Smooth muscle cell (in vitro differentiated cells): ENCODE data around the gene PTPDC1. TPM values are rescaled to one million over a fixed set of nuclear protein-coding genes. Genes with fewer than 3 reads are reported as not detected.

Experiments used
- DNase-seq: peaks from one replicate; lab custom pipeline; 2025; ENCODE audit not compliant: unreplicated experiment; lab: John Stamatoyannopoulos, UW
- H2AFZ ChIP-seq: fragments of 200-600 bp; sonication (generic); 2 replicates; pipeline ENCODE4 v1.6.0; 2016; ENCODE audit warnings: antibody characterized with exemption, low read depth, mild to moderate bottlenecking
- H3F3A ChIP-seq: fragments of 200-600 bp; sonication (generic); 2 replicates; pipeline ENCODE4 v1.6.0; 2017; ENCODE audit warnings: antibody characterized with exemption, low read depth
- H3K27ac ChIP-seq: fragments of 200-600 bp; sonication (generic); 2 replicates; pipeline ENCODE4 v1.5.1; 2016; ENCODE audit warnings: low read depth, mild to moderate bottlenecking
- H3K27me3 ChIP-seq: fragments of 200-600 bp; sonication (generic); 2 replicates; pipeline ENCODE4 v1.6.1; 2016; ENCODE audit warnings: low read depth, mild to moderate bottlenecking
- H3K36me3 ChIP-seq: fragments of 200-600 bp; sonication (generic); 2 replicates; pipeline ENCODE4 v1.5.1; 2016; ENCODE audit warnings: low read depth
- H3K4me1 ChIP-seq: fragments of 200-600 bp; sonication (generic); 2 replicates; pipeline ENCODE4 v1.5.1; 2016; ENCODE audit warnings: low read depth
- H3K4me2 ChIP-seq: fragments of 200-600 bp; sonication (generic); 2 replicates; pipeline ENCODE4 v1.6.0; 2016; ENCODE audit warnings: mild to moderate bottlenecking
- H3K4me3 ChIP-seq: fragments of 200-600 bp; sonication (generic); 2 replicates; pipeline ENCODE4 v1.5.1; 2016; ENCODE audit warnings: mild to moderate bottlenecking
- H3K79me2 ChIP-seq: fragments of 200-600 bp; sonication (generic); 2 replicates; pipeline ENCODE4 v1.6.0; 2016; ENCODE audit warnings: low read depth, mild to moderate bottlenecking
- H3K9ac ChIP-seq: fragments of 200-600 bp; sonication (generic); 2 replicates; pipeline ENCODE4 v1.6.0; 2016; ENCODE audit warnings: low read depth
- H3K9me3 ChIP-seq: fragments of 200-600 bp; sonication (generic); replicated peaks from 2 replicates; pipeline ENCODE4 v1.5.1; 2016; ENCODE audit warnings: low read depth
- H4K20me1 ChIP-seq: fragments of 200-600 bp; sonication (generic); 2 replicates; pipeline ENCODE4 v1.6.0; 2016; ENCODE audit warnings: low read depth
- WGBS: methylation state at CpG from one replicate; pipeline ENCODE4 v1.1.7; 2016; ENCODE audit warnings: low lambda C conversion rate; 5-methylcytosine and 5-hydroxymethylcytosine counted together
- polyA plus RNA-seq: library from polyadenylated mRNA; unstranded; fragments of >200 nt; fragmentation: Nextera tagmentation; extraction: Ambion mirVana; gene quantifications from 2 replicates; pipeline ENCODE4 v1.2.1, GENCODE V29; 2016
- total RNA-seq: library from RNA; depleted of rRNA; stranded (reverse); fragments of >200 nt; gene quantifications from 2 replicates; pipeline ENCODE4 v1.2.3, GENCODE V29; 2014
- TF ChIP-seq, protein P1 (sequence below): fragments of 200-600 bp; sonication (generic); IDR thresholded peaks from 2 replicates; pipeline ENCODE4 v1.5.1; 2017; ENCODE audit warnings: borderline replicate concordance, mild to moderate bottlenecking, antibody characterized with exemption; ENCODE audit not compliant: insufficient read depth, poor library complexity, severe bottlenecking

Gene PTPDC1
- total and polyA plus RNA-seq, 2 experiments from 2014 or later, result 11.0 to 19.6 TPM

DNA sequence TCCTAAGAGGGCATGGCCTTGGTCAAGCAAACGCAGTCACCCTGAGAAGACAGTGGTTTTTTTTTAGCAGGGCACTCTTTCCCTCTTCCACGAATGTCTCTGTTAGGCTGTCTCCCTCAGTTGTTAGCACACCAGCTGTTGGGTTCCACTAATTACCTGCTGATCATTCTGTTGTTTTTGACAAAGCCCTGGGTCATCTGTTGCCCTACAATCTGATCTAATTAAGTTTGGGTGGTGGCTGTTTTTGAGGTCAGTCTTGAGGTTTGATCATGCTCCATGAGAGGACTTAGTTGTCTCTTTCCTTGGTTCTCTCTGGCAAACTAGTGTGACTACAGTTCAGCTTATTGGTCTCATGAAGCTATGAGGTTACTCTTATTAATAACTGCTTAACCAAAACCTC, 5.0 kb upstream of the PTPDC1 start:
- peaks cover 8% of the 10 kb centered on the region for H3K4me1 ChIP-seq
- no peak overlapping the region for H3K4me3 ChIP-seq
- H3K9ac ChIP-seq, result no peak overlapping the region
- H3K27ac ChIP-seq, result no peak overlapping the region
- no peaks in the 10 kb centered on the region for H3K27me3 ChIP-seq
- H2AFZ ChIP-seq, result no peak overlapping the region
- H3F3A ChIP-seq, result peaks cover 9% of the 10 kb centered on the region
- peaks cover 27% of the 10 kb centered on the region for H4K20me1 ChIP-seq
- no peaks in the 10 kb centered on the region for H3K36me3 ChIP-seq
- WGBS, result 93% methylated on average over 2 of the region's 2 CpGs
- no peak for DNase-seq
- no peaks in the 10 kb centered on the region for H3K9me3 ChIP-seq
- no peaks in the 10 kb centered on the region for H3K79me2 ChIP-seq
- TF ChIP-seq, protein P1, sequence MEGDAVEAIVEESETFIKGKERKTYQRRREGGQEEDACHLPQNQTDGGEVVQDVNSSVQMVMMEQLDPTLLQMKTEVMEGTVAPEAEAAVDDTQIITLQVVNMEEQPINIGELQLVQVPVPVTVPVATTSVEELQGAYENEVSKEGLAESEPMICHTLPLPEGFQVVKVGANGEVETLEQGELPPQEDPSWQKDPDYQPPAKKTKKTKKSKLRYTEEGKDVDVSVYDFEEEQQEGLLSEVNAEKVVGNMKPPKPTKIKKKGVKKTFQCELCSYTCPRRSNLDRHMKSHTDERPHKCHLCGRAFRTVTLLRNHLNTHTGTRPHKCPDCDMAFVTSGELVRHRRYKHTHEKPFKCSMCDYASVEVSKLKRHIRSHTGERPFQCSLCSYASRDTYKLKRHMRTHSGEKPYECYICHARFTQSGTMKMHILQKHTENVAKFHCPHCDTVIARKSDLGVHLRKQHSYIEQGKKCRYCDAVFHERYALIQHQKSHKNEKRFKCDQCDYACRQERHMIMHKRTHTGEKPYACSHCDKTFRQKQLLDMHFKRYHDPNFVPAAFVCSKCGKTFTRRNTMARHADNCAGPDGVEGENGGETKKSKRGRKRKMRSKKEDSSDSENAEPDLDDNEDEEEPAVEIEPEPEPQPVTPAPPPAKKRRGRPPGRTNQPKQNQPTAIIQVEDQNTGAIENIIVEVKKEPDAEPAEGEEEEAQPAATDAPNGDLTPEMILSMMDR, result no peak
- H3K4me2 ChIP-seq, result no peak overlapping the region

- peaks cover 9% of the 10 kb centered on the region for H3F3A ChIP-seq
- H2AFZ ChIP-seq, result no peak overlapping the region
- no peak overlapping the region for H3K4me3 ChIP-seq
- H3K79me2 ChIP-seq, result no peaks in the 10 kb centered on the region
- WGBS, result 98% methylated on average over 2 of the region's 2 CpGs
- TF ChIP-seq, protein P1, result no peak
- peaks cover 27% of the 10 kb centered on the region for H4K20me1 ChIP-seq
- peaks cover 18% of the 10 kb centered on the region for H3K4me1 ChIP-seq
- H3K36me3 ChIP-seq, result no peaks in the 10 kb centered on the region
- DNase-seq, result no peak
- no peaks in the 10 kb centered on the region for H3K9me3 ChIP-seq
- no peaks in the 10 kb centered on the region for H3K27me3 ChIP-seq
- no peak overlapping the region for H3K27ac ChIP-seq
- no peak overlapping the region for H3K9ac ChIP-seq
- no peak overlapping the region for H3K4me2 ChIP-seq
These were observed 4.0 kb upstream of the PTPDC1 start for GRCh38 chr9:94080249-94080648.

DNA sequence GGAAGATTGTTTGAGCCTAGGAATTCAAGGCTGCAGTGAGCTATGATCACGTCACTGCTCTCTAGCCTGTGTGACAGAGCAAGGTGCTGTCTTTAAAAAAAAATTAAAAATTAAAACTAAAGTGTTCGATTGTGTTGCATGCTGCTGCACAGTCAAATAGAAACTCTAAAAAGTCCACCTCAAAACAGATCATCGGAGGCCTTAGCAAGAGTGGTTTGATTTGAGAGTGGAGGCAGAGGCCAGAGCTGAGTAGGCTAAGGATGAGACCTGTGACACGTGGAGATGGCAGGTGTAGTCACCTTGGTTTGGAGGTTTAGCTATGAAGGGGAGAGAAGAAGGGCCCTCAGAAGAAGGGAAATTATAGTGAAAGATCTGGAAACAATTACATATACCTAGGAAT, 2.8 kb upstream of the PTPDC1 start:
- H3K27ac ChIP-seq, result no peak overlapping the region
- H3K9me3 ChIP-seq, result no peaks in the 10 kb centered on the region
- H3K9ac ChIP-seq, result no peak overlapping the region
- H3K27me3 ChIP-seq, result no peaks in the 10 kb centered on the region
- H3K4me1 ChIP-seq, result peaks cover 18% of the 10 kb centered on the region
- H3F3A ChIP-seq, result peaks cover 9% of the 10 kb centered on the region
- no peak for DNase-seq
- H3K36me3 ChIP-seq, result no peaks in the 10 kb centered on the region
- WGBS, result 96% methylated on average over 4 of the region's 4 CpGs
- H3K79me2 ChIP-seq, result no peaks in the 10 kb centered on the region
- TF ChIP-seq, protein P1, result no peak
- H2AFZ ChIP-seq, result no peak overlapping the region
- H3K4me2 ChIP-seq, result no peak overlapping the region
- H3K4me3 ChIP-seq, result no peak overlapping the region
- H4K20me1 ChIP-seq, result peaks cover 27% of the 10 kb centered on the region

DNA sequence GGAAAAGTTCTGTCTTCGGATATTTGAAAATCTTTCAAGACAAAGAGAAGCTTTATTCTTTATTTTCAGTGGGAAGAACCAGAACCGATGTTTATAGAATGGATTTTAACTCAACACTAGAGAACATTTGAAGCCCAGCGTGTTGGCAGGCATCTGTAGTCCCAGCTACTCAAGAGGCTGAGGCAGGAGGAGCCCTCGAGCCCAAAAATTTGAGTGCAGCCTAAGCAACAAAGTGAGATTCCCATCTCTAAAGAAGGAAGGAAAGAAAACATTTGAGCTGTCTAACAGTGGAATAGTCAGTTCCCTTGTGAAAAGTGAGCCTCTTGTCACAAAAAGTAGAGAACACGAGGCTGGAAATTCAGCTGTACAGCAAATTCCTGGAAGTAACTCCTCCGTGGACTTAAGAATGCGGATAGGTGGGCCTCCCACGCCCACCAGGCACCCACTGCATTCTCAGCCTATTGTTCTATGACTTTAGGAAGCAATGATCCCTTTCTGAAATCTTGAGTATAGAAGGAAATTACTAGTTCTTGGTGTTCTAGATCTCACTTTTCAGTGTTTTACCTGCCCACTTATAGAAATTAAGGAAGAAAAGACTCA, 2.3 kb upstream of the PTPDC1 start:
- Histone ChIP-seq H3K79me2 (no peaks in the 10 kb centered on the region), H3K36me3 (no peaks in the 10 kb centered on the region), H4K20me1 (peaks cover 27% of the 10 kb centered on the region), H3K9ac (no peak overlapping the region), H3K9me3 (no peaks in the 10 kb centered on the region), H3K4me3 (no peak overlapping the region), H3K4me1 (peaks cover 18% of the 10 kb centered on the region), H3K4me2 (no peak overlapping the region), H3F3A (peaks cover 9% of the 10 kb centered on the region), H3K27me3 (no peaks in the 10 kb centered on the region), H3K27ac (no peak overlapping the region), H2AFZ (no peak overlapping the region)
- DNase-seq, result no peak
- TF ChIP-seq, protein P1, result no peak
- WGBS, result 88% methylated on average over 8 of the region's 8 CpGs
